H7 (cell line): Measurements from ENCODE around the gene ACTL7A. TPM values are rescaled to one million over a fixed set of nuclear protein-coding genes. Genes with fewer than 3 reads are reported as not detected.
"Not testable (repeated sequence)": the region's sequence is repeated elsewhere in the genome, so short reads cannot be mapped to it uniquely, and the experiment has no call there.

Source experiments
- DNase-seq: peaks from one replicate; pipeline ENCODE4 v3.0.0; 2012
- H3K27me3 ChIP-seq: 2 replicates; pipeline ENCODE4 v1.6.0; 2011; ENCODE audit warnings: mild to moderate bottlenecking, low read length; ENCODE audit not compliant: control insufficient read depth, insufficient read depth
- H3K36me3 ChIP-seq: replicated peaks from 2 replicates; pipeline ENCODE4 v1.5.1; 2011; ENCODE audit warnings: low read length; ENCODE audit not compliant: control insufficient read depth, insufficient read depth
- H3K4me3 ChIP-seq: 2 replicates; pipeline ENCODE4 v1.5.1; 2011; ENCODE audit warnings: low read depth, mild to moderate bottlenecking, control low read depth, low read length, moderate library complexity; ENCODE audit not compliant: insufficient read depth
- total RNA-seq: library from RNA; depleted of rRNA; stranded (reverse); fragments of >200 nt; shearing (Covaris generic); gene quantifications from 2 replicates; pipeline ENCODE4 v1.2.3, GENCODE V29; 2014

The ACTL7A gene
- total RNA-seq, 1 experiment from 2014 or later = not detected

DNA sequence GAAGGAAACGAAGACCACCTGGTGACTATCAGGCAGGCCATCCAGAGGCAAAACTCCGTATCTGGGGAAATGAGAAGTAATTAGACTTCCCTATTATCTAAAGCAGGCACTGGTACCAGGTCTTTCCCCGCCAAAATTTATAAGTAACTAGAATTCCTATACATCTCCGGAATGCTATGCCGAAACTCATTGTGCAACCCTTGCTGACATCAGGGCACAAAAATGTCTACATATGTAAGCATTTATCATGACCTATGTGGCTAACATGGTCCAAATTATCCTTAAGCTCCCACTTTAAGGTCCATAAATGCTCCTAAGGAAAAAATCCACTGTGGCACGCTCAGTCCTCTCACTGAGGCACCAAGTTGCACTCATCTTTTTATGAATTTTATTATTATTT, 24.0 kb upstream of the ACTL7A start:
- Histone ChIP-seq H3K27me3 (no peaks in the 10 kb centered on the region), H3K36me3 (no peaks in the 10 kb centered on the region), H3K4me3 (no peak overlapping the region)
- DNase-seq = no peak

DNA sequence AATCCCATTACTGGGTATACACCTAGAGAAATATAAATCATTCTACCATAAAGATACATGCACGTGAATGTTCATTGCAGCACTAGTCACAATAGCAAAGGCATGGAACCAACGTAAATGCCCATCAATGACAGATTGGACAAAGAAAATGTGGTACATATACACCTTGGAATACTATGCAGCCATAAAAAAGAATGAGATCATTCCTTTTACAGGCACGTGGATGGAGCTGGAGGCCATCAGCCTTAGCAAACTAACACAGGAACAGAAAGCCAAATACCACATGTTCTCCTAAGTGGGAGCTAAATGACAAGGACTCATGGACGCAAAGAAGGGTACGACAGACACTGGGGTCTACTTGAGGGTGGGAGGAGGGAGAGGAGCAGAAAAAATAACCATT, 22.5 kb upstream of the ACTL7A start:
- not testable (repeated sequence) for H3K36me3 ChIP-seq, DNase-seq

DNA sequence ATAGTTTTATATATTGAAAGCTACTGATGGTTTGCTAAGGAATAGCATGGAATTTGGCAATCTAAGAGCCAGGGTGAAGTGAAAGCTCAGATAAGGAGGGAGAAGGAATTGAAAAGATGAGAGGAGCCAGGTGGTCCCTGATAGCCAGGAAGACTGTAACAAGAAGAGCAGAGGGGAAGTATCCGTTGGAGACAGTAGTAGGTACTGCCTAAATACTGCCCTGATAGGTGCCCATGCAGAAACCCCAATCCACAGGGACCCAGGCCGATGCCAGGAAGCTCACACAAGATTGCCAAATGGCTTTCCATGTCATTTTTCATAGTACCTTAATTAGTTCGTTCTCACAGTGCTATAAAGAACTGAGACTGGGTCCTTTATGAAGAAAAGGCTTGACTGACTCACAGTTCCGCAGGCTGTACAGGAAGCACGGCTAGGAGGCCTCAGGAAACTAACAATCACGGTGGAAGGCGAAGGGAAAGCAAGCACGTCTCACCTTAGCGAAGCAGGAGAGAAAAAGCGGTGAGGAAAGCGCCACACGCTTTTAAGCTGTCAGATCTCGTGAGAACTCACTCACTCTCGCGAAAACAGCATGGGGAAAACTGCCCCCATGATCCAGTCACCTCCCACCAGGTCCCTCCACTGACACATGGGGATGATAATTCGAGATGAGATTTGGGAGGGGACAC, 19.3 kb upstream of the ACTL7A start:
- no peak for DNase-seq
- Histone ChIP-seq H3K27me3 (no peaks in the 10 kb centered on the region), H3K36me3 (no peaks in the 10 kb centered on the region), H3K4me3 (no peak overlapping the region)

More for the DNA sequence above, 22.5 kb upstream of the ACTL7A start:
- H3K4me3 ChIP-seq, H3K27me3 ChIP-seq: not testable (repeated sequence)

DNA sequence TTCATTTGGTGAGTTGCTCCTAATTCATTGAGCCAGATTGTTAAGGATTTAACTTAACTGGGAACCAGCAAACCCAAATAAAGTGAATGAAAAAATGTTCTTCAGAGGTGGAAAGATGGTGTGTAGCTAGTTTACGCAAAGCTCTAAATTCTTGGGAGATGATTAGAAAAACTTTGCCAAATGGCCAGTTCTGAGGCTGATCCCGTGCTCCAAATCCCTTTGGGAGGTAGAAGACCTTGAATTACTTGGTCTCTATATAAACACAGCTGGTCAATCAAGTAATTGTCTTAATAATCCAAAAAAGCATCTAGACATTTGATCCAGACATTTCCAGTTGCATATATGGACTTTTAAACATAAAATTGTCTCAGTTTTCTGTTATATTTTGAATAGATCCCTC, 17.7 kb upstream of the ACTL7A start:
- no peaks in the 10 kb centered on the region for H3K36me3 ChIP-seq
- H3K27me3 ChIP-seq = no peaks in the 10 kb centered on the region
- H3K4me3 ChIP-seq = no peak overlapping the region
- DNase-seq = no peak

DNA sequence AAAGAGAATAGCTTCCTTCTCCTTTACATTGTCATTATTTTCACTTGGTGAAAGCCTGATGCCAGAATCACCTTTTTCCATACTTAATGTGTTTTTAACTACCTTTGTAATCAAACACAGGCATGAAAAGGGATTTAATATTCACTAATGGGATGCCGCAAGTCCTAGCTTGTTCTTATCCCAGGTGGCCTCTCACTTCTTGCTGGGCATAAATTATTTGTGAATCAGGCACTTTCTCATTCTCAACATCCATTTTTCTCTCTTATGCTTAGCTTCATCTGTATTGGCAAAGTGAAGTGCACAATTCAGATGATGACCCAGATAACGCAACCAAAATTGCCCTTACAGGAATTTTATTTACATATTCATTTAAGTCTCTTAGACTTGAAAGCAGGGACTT, 17.2 kb upstream of the ACTL7A start:
- DNase-seq = no peak
- Histone ChIP-seq H3K4me3 (no peak overlapping the region), H3K27me3 (no peaks in the 10 kb centered on the region), H3K36me3 (no peaks in the 10 kb centered on the region)

DNA sequence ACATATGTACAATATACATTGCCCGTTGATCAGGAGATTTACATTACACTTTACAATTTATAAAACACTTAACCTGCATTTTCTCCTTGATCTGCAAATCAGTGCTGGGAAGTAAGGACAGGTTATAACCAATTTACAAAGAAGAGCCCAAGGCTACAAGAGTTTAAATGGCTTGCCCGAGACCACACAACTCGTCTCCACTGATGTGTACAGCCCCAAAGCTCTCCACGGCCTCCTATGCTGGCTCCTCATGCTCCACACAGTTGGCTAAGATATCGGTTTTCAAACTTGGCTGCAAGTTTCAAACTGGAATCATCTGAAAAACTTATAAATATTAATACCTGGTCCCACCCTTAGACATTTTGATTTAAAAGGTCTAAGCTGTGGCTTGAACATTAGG, 16.6 kb upstream of the ACTL7A start:
- Histone ChIP-seq H3K36me3 (no peaks in the 10 kb centered on the region), H3K27me3 (no peaks in the 10 kb centered on the region), H3K4me3 (no peak overlapping the region)
- DNase-seq = no peak

DNA sequence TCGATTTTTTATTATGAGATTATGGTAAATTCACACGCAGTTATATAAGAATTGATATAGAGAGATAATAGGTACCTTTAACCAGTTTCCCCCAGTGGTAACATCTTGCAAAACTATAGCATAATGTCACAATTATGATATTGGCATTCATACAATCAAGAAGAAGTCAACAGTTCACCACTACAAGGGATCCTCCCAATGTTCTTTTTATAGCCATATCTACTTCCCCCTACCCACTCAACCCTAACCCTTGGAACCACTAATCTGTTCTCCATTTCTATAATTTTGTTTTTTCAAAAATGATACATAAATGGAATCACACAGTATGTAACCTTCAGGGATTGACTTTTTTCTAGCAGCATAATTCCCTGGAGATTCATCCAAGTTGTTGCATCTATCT, 16.1 kb upstream of the ACTL7A start:
- H3K36me3 ChIP-seq = no peaks in the 10 kb centered on the region
- no peaks in the 10 kb centered on the region for H3K27me3 ChIP-seq
- DNase-seq = no peak
- H3K4me3 ChIP-seq = no peak overlapping the region

DNA sequence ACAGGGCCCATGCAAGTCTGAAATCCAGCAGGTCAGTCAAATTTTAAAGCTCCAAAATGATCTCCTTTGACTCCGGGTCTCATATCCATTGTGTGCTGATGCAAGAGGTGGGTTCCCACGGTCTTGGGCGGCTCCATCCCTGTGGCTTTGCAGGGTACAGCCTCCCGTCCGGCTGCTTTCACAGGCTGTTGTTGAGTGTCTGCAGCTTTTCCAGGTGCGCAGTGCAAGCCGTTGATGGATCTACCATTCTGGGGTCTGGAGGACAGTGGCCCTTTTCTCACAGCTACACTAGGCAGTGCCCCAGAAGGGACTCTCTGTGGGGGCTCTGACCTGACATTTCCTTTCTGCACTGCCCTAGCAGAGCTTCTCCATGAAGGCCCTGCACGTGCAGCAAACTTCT, 13.8 kb upstream of the ACTL7A start:
- not testable (repeated sequence) for H3K36me3 ChIP-seq, H3K27me3 ChIP-seq, DNase-seq, H3K4me3 ChIP-seq

DNA sequence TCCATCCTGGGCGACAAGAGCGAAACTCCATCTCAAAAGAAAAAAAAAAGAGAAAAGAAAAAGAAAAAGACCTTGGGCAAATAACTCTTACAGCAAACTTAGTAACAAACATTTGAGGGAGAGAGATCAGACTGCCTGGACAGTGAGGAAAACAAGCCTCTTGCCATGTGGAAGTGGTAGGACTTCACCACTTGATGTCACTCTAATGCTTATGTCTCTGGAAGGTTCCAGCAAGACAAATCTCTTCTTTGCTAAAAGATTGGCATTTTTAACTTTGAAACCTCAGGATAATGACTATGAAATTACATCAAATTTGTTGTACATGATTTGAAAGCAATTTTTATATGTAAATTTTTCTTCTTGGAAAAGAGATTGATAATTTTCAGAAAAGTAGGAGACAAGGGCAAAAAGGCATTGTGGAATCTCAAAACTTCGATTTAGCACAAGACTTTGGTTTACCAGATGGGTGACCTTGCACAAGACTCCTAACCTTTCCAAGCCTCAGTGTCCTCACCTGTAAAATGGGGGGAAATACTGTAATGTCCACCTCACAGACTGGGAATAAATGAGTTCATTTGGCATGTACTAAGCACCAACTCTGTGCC, 11.7 kb upstream of the ACTL7A start:
- Histone ChIP-seq H3K27me3 (no peaks in the 10 kb centered on the region), H3K36me3 (no peaks in the 10 kb centered on the region), H3K4me3 (no peak overlapping the region)
- no peak for DNase-seq

DNA sequence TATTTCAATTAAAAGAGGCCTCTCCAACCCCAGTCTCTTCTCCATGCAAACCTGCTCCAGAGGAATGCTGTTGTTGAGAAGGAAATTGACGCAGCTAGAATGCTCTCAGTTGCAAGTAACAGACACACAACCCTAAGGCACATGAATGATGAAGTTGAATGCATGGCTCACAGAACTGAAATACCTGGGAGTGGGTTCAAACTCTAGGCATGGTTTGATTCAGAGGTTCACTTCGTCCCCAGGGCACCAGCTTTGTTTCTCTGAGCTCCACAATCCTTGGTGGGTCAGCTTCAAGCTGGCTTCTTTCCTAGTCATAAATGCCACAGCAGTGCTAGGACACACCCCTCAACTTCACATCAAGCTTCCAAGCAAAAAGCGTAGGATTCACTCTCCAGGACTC, 10.9 kb upstream of the ACTL7A start:
- Histone ChIP-seq H3K4me3 (no peak overlapping the region), H3K36me3 (no peaks in the 10 kb centered on the region), H3K27me3 (no peaks in the 10 kb centered on the region)
- DNase-seq = no peak

DNA sequence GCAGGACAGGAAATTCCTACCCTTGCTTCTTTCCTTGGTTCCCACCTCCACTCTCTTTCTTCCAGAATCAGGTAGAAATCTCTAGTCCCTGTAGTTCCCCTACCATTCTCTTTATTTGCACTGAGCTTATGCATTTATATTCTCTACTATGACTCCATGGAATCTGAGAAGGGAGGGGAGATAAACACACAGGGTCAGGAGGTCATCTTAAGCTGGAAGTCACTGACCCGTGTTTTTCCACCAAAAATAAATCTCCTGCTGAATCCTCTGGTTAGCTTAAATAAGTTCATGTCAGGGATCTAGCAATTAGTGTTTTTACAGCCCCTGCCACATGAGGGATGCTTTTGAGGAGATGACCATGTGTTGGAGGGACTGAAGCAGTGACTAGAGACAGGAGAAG, 10.0 kb upstream of the ACTL7A start:
- Histone ChIP-seq H3K27me3 (no peaks in the 10 kb centered on the region), H3K4me3 (no peak overlapping the region), H3K36me3 (no peaks in the 10 kb centered on the region)
- no peak for DNase-seq

DNA sequence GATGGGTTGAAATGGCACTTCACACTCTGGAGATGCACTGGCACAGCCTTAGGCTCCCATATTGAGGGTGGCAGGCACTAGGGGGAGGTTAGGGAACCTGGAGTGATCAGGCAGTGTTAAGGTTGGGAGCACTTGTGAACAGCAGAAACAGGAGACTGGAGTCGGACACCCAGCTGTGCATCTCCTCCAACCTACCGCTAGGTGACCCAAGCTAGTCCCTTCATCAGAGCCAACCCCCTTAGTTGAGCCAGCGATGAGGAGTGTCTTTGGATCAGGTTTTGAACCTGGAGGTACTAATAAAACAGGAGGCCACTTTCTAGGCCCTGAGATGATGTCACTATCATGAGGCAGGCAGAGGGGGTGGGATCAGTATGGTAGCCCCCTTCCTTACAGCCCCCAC, 8.0 kb upstream of the ACTL7A start:
- no peak overlapping the region for H3K4me3 ChIP-seq
- DNase-seq = peak; percentile 66
- H3K27me3 ChIP-seq = no peaks in the 10 kb centered on the region
- H3K36me3 ChIP-seq = no peaks in the 10 kb centered on the region

DNA sequence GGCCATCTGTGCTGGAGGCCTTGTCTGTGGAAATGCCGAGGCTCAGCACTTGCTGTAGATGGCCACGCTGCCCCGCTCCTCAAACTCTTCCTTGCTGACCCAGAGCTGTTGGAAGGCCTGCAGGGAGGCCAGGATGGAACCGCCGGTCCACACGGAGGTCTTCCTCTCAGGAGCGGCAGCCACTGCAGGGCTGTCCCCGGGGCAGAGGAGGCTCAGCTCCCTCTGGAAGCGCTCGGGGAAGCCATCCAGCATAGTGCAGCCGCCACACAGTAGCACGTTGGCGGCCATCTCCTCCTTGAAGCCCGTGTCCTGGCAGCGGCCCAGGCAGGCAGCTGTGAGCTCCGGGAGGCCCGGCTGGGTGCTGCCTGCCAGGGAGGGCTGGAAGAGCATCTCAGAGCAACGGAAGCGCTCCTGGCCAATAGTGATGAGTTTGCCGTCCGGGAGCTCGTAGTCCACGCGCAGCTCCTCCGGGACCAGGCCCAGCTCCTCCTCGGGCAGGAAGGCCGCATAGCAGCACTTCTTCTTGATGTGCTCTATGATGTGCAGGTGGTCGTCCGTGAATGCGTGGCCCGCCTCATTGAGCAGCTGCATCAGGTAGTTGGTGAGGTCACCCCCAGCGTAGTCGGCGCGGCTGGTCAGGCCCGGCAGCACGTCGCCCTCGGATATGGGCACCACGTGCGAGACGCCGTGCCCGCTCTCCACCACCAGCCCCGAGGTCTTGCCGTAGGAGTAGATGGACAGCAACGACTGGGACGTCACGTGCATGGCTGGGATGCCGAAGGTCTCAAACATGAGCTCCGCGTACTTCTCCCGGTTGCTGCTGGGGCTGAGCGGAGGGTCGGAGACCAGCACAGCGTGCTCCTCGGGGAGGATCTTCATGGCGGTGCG, 7.2 kb upstream of the ACTL7A start:
- Histone ChIP-seq H3K36me3 (no peaks in the 10 kb centered on the region), H3K4me3 (no peak overlapping the region)

DNA sequence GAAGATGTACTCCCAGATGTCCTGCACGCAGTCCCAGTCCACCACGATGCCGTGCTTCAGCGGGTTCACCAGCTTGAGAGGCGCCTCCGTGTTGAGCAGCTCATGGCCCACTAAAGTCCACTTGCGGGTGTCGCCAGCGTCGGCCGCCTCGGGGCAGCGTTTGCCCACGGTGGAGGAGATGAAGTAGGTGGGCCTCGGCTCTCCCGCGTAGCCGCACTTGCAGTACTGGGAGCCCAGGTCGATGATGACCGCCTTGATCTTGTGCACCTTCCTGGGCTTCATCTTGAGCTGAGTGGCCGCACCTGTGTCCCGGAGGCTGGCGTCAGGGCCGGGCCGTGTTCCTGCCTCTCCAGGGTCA, 6.6 kb upstream of the ACTL7A start:
- no peaks in the 10 kb centered on the region for H3K36me3 ChIP-seq
- no peak overlapping the region for H3K4me3 ChIP-seq
- DNase-seq = no peak
- H3K27me3 ChIP-seq = no peaks in the 10 kb centered on the region

More for the DNA sequence above, 7.2 kb upstream of the ACTL7A start:
- no peaks in the 10 kb centered on the region for H3K27me3 ChIP-seq
- no peak for DNase-seq

DNA sequence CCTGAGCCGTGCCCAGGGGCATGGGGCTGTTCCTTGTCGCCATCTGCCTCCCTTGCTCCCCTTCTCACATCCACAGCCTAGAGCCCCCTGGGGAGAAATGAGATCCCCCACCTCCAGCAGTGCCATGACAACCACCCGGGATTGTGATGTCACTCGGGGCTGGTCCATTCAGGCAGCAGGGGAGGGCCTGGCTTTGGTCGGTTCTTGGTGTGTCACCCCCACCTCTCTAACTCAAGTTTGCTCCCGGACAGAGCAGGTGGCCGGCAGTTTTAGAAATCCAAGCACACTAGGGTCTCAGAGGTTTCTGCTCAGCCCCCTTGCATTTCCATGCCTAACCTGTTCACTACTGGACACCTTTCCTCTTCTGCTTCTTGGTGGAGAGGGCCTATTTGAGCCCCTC, 6.2 kb upstream of the ACTL7A start, which contains the start of gene ACTL7B:
TSS of gene ACTL7B (minus strand) at position 99 of the 400 bp plus-strand sequence. CDS start at position 43, 56 bp downstream.
- H3K4me3 ChIP-seq = no peak within 1 kb of the TSS
- H3K36me3 ChIP-seq = no peaks in the 10 kb centered on the region
- H3K27me3 ChIP-seq = no peaks in the 10 kb centered on the region
- no peak for DNase-seq
